GM23248 (cell line): Measurements from ENCODE around the gene SNX27. TPM values are rescaled to one million over a fixed set of nuclear protein-coding genes. Genes with fewer than 3 reads are reported as not detected.

Experiments used
- DNase-seq: peaks from one replicate; pipeline ENCODE4 v3.0.0-alpha.2; 2015
- H2AFZ ChIP-seq: fragments of 200-600 bp; sonication (generic); 2 replicates; pipeline ENCODE4 v1.6.1; 2016; ENCODE audit warnings: antibody characterized with exemption
- H3F3A ChIP-seq: fragments of 200-600 bp; sonication (generic); 2 replicates; pipeline ENCODE4 v1.6.1; 2016; ENCODE audit warnings: mild to moderate bottlenecking, antibody characterized with exemption, mixed run types; ENCODE audit not compliant: insufficient read depth
- H3K27ac ChIP-seq: fragments of 200-600 bp; sonication (generic); 2 replicates; pipeline ENCODE4 v1.5.1; 2016; ENCODE audit warnings: mild to moderate bottlenecking
- H3K27me3 ChIP-seq: fragments of 200-600 bp; sonication (generic); replicated peaks from 2 replicates; pipeline ENCODE4 v1.6.1; 2016; ENCODE audit warnings: mild to moderate bottlenecking; ENCODE audit not compliant: insufficient read depth
- H3K36me3 ChIP-seq: fragments of 200-600 bp; sonication (generic); 2 replicates; pipeline ENCODE4 v1.6.1; 2016; ENCODE audit warnings: low read depth, mild to moderate bottlenecking
- H3K4me1 ChIP-seq: fragments of 200-600 bp; sonication (generic); 2 replicates; pipeline ENCODE4 v1.6.1; 2016; ENCODE audit warnings: mild to moderate bottlenecking; ENCODE audit not compliant: insufficient read depth
- H3K4me2 ChIP-seq: fragments of 200-600 bp; sonication (generic); one replicate; pipeline ENCODE4 v1.6.1; 2016; ENCODE audit warnings: mild to moderate bottlenecking; ENCODE audit not compliant: unreplicated experiment
- H3K4me3 ChIP-seq: fragments of 200-600 bp; sonication (generic); 2 replicates; pipeline ENCODE4 v1.5.1; 2016; ENCODE audit warnings: mild to moderate bottlenecking
- H3K79me2 ChIP-seq: fragments of 200-600 bp; sonication (generic); 2 replicates; pipeline ENCODE4 v1.6.1; 2016; ENCODE audit warnings: mild to moderate bottlenecking; ENCODE audit not compliant: insufficient read depth
- H3K9ac ChIP-seq: fragments of 200-600 bp; sonication (generic); 2 replicates; pipeline ENCODE4 v1.6.1; 2016; ENCODE audit warnings: mild to moderate bottlenecking
- H3K9me2 ChIP-seq: fragments of 200-600 bp; sonication (generic); 2 replicates; pipeline ENCODE4 v1.6.1; 2016; ENCODE audit warnings: mixed run types, mild to moderate bottlenecking, moderate library complexity; ENCODE audit not compliant: insufficient read depth
- H3K9me3 ChIP-seq: fragments of 200-600 bp; sonication (generic); one replicate; pipeline ENCODE4 v1.6.1; 2017; ENCODE audit warnings: low read depth
- H4K20me1 ChIP-seq: fragments of 200-600 bp; sonication (generic); 2 replicates; pipeline ENCODE4 v1.6.0; 2016; ENCODE audit not compliant: insufficient read depth
- EZH2 ChIP-seq: fragments of 200-600 bp; sonication (generic); IDR thresholded peaks from 2 replicates; pipeline ENCODE4 v1.6.1; 2018; ENCODE audit warnings: antibody characterized with exemption, mild to moderate bottlenecking; ENCODE audit not compliant: insufficient read depth, poor library complexity, severe bottlenecking
- EZH2phosphoT487 ChIP-seq: fragments of 200-600 bp; sonication (generic); IDR thresholded peaks from 2 replicates; pipeline ENCODE4 v1.6.1; 2018; ENCODE audit warnings: antibody characterized with exemption, moderate library complexity, mild to moderate bottlenecking, low read depth; ENCODE audit not compliant: insufficient read depth
- WGBS, 2 experiments: methylation state at CpG; one replicate each; pipeline ENCODE4 v1.1.6; 2015 to 2017; ENCODE audit warnings: low lambda C conversion rate in 2 of 2, low coverage in 1 of 2; ENCODE audit errors: missing lambda C conversion rate in 2 of 2; 5-methylcytosine and 5-hydroxymethylcytosine counted together
- in situ Hi-C: fragments of 300-500 bp; cut with MboI; formaldehyde crosslinking; loops from 2 replicates; pipeline ENCODE4 v1.15.0; 2020
- polyA plus RNA-seq: library from polyadenylated mRNA; unstranded; fragments of >200 nt; fragmentation: Nextera tagmentation; extraction: Ambion mirVana; gene quantifications from 2 replicates; pipeline ENCODE4 v1.2.1, GENCODE V29; 2016
- total RNA-seq: library from RNA; depleted of rRNA; stranded (reverse); fragments of >200 nt; shearing (Covaris generic); gene quantifications from 2 replicates; pipeline ENCODE4 v1.2.3, GENCODE V29; 2014

The SNX27 gene
- total and polyA plus RNA-seq, 2 experiments from 2014 or later, result 12.0 to 18.0 TPM

DNA sequence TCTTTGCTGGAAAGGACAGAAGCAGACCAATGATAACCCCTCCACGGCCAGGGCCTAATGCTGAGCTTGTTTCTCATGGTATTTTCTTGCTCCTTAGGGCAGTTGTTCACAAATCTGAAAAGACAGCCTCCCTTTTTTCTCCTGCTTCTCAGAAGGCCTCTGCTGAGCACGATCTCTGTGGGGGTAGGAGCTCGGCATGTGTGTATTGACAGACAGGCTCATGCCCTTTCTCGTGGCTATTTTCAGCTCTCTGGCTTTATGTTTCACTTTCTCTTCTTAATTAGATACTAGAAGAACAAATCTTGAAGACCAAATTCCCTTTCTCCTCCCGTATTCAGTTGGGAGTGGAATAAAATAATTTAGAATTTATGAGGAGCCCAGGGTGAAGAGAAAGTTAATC, 108.7 kb downstream of the SNX27 start:
- H3K27me3 ChIP-seq, result peaks cover 52% of the 10 kb centered on the region
- H3K27ac ChIP-seq, result no peak overlapping the region
- in situ Hi-C loops, result no loop called here
- H3K4me2 ChIP-seq, result peak overlapping the region; percentile 88
- peak; percentile 18 for DNase-seq
- H3K9me3 ChIP-seq, result no peaks in the 10 kb centered on the region
- no peaks in the 10 kb centered on the region for H3K79me2 ChIP-seq
- no peaks in the 10 kb centered on the region for H3K9me2 ChIP-seq
- no peaks in the 10 kb centered on the region for H4K20me1 ChIP-seq
- peak overlapping the region; percentile 70 for H3K4me3 ChIP-seq
- no peaks in the 10 kb centered on the region for H3F3A ChIP-seq
- WGBS, 2 experiments, result 18 to 26% methylated on average over 5 of the region's 5 CpGs
- H3K9ac ChIP-seq, result no peak overlapping the region
- H3K36me3 ChIP-seq, result no peaks in the 10 kb centered on the region
- no peaks in the 10 kb centered on the region for H3K4me1 ChIP-seq
- peak overlapping the region; percentile 58 for H2AFZ ChIP-seq
- TF ChIP-seq EZH2 (no peak), EZH2phosphoT487 (no peak)

DNA sequence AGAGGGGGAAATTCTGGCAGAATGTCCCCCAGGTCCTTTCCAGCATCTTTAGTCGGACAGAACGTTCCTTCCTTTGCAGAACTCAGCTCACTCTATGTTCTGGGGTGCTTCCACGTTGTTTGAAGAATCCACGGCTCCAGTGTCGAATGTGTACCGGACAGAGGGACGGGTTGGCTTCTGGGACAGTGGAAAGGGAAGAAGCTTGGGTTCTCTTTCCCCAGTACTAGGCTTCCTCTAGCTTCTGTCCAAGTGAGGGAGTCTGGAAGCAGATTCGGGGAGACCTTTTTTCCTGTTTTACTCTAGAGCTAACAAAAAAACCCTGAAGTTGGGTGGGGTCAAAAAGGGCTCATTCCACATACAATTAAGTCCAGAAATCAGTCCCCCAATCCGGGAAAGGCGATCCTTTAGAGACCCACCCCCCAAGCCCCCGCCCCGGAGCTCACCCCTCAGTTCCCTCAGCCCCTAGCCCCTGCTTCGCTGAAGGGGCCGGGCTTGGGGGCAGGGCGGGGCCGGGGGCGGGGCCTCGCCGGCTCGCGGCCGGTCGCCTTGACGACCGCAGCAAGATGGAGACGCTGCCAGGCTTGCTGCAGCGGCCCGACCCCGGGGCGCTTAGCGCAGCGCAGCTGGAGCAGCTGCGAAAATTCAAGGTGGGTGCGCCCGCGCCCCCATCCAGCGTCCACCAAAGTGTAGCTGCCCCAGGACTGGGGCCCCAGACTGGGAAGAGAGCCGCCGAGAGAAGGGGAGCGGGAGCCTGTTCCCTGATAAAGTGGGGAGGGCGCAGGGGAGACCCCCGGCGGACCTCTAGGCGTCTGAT, 109.3 kb downstream of the SNX27 start, which contains the start of gene RIIAD1:
RIIAD1 (plus strand) TSS at position 549 of the 814 bp plus-strand sequence; CDS start at position 564, 15 bp downstream.
- in situ Hi-C loops, result no loop called here
- peak; percentile 61 for DNase-seq
- 0 out of 2 replicates have a peak within 1 kb of the TSS, but pooled peaks have one; percentile 31 for H3K9ac ChIP-seq
- H3K9me2 ChIP-seq, result no peaks in the 10 kb centered on the region
- H3F3A ChIP-seq, result no peaks in the 10 kb centered on the region
- peak within 1 kb of the TSS; percentile 88 for H3K4me2 ChIP-seq
- H3K79me2 ChIP-seq, result no peaks in the 10 kb centered on the region
- H3K9me3 ChIP-seq, result no peaks in the 10 kb centered on the region
- 3 to 4% methylated on average over 18 to 44 of the region's 44 CpGs for WGBS, 2 experiments
- H3K27ac ChIP-seq, result no peak within 1 kb of the TSS
- H2AFZ ChIP-seq, result peak within 1 kb of the TSS; percentile 73
- no peaks in the 10 kb centered on the region for H3K36me3 ChIP-seq
- TF ChIP-seq EZH2phosphoT487 (no peak), EZH2 (no peak)
- H3K27me3 ChIP-seq, result peaks cover 49% of the 10 kb centered on the region
- no peaks in the 10 kb centered on the region for H3K4me1 ChIP-seq
- H4K20me1 ChIP-seq, result no peaks in the 10 kb centered on the region
- peak within 1 kb of the TSS; percentile 70 for H3K4me3 ChIP-seq

DNA sequence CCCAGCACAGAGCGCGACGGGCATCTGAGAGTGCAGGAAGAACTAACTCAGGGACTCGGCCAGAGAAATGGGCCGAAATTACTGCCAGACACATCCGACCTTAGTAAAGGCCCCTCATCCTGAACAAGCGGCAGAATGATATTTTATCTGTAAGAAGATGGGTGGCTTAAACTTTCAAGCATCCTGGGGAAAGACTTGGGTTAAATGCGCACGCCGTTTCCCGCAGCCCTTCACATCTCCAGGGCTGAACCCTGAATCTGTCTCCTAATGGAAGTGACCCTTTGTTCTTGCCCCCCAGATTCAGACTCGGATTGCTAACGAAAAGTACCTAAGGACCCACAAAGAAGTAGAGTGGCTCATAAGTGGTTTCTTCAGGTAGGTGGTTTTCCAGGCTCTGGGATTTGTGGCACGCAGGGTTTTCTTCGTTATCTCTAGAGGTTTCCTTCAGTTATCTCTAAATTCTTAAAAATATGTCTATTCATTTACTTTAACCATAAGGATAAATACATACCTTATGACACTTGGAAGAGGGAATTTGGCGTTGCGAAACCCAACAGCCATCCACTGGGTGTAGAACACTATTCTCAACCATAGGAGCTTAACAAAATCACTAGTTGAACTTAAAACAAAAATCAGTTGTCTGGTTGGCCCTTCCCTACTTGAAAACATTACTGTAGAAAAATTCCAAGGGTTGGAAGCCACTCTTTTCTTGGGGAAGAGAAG, 110.1 kb downstream of the SNX27 start:
- H3F3A ChIP-seq, result no peaks in the 10 kb centered on the region
- H3K27me3 ChIP-seq, result peaks cover 49% of the 10 kb centered on the region
- no peaks in the 10 kb centered on the region for H3K9me3 ChIP-seq
- H4K20me1 ChIP-seq, result no peaks in the 10 kb centered on the region
- 0 out of 2 replicates have a peak overlapping the region, but pooled peaks have one; percentile 31 for H3K9ac ChIP-seq
- TF ChIP-seq EZH2phosphoT487, result no peak
- TF ChIP-seq EZH2, result no peak
- H3K36me3 ChIP-seq, result no peaks in the 10 kb centered on the region
- 38 to 43% methylated on average over 17 of the region's 17 CpGs for WGBS, 2 experiments
- H3K4me3 ChIP-seq, result peak overlapping the region; percentile 70
- peak overlapping the region; percentile 73; the same call in 1 of the 2 replicates for H2AFZ ChIP-seq
- H3K4me1 ChIP-seq, result no peaks in the 10 kb centered on the region
- H3K27ac ChIP-seq, result no peak overlapping the region
- H3K79me2 ChIP-seq, result no peaks in the 10 kb centered on the region
- DNase-seq, result no peak
- peak overlapping the region; percentile 88 for H3K4me2 ChIP-seq
- no peaks in the 10 kb centered on the region for H3K9me2 ChIP-seq
- in situ Hi-C loops, result no loop called here

- Histone ChIP-seq H3K36me3 (no peaks in the 10 kb centered on the region), H3K9me3 (no peaks in the 10 kb centered on the region), H3K4me3 (no peak overlapping the region), H3K27ac (no peak overlapping the region), H3K4me1 (no peaks in the 10 kb centered on the region), H4K20me1 (no peaks in the 10 kb centered on the region), H3K9me2 (no peaks in the 10 kb centered on the region), H2AFZ (no peak overlapping the region), H3K27me3 (peaks cover 32% of the 10 kb centered on the region), H3K9ac (no peak overlapping the region), H3K4me2 (no peak overlapping the region), H3K79me2 (no peaks in the 10 kb centered on the region), H3F3A (no peaks in the 10 kb centered on the region)
- 58 to 59% methylated on average over 3 of the region's 3 CpGs for WGBS, 2 experiments
- TF ChIP-seq EZH2phosphoT487 (no peak), EZH2 (no peak)
- no peak for DNase-seq
- in situ Hi-C loops, result no loop called here
These were observed 112.0 kb downstream of the SNX27 start for GRCh38 chr1:151723726-151724370.
